GM19023 (cell line): Measurements from ENCODE around the gene GLRA2.

Source experiments
- ATAC-seq: cut with Tn5 transposase; IDR thresholded peaks from one replicate; pipeline ENCODE4 v1.9.1; 2021; ENCODE audit warnings: mild to moderate bottlenecking, moderate library complexity; ENCODE audit not compliant: unreplicated experiment

The GLRA2 gene

DNA sequence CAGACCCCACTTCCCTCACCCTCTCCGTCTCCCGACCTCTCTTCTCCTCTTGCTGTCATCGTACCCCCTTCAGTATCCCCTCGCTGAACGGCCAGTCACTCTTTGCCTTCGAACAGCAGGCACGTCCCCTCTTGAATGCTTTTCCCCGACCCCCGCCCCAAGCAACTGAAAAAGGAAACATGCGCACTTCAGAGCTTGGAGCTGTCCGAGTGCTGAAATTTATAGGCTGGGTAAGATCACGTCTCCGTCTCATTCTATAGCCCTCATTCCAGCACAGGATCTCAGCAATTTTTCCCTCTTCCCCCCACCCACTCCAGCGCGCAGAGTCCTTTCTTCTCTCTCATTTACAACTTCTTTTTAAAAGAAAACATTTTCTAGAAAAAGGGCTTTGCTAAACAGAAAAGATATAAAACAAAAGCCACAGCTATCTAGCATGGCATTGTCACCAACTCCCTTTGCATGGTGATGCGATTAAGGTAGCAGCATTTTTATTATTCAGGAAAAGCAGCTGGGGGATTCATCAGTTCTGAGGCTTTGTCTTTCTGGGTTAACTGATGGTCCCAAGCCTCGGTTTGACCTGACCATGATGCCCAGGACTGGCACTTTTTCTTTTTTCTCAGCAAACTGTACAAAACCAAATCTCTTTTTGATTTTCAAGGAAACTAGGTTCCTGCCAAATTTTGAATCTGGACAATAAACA, at the start of gene GLRA2:
GLRA2 (plus strand) TSS at position 247 of the 700 bp plus-strand sequence. CDS start 522 bp downstream, outside the sequence.
- ATAC-seq = no peak

DNA sequence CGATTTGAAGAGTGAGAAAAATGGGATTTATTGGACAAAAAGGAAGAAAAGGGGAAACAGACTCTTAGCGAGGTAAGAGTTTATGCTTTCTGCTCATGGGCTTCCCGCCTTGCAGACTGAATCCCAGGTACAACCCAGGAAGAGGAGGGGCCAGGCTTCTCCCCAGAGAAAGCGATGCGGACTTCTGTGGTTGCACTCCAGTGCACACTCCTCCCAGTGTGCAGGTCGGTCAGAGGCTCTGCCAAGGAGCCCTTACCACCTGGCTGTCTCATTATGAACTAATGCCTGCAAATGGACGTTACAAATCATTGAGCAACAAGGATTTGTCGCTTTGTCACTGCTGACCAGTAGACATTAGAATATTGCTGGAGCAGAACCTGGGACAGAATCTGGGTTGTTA, 39.9 kb upstream of the GLRA2 start:
- ATAC-seq = no peak

DNA sequence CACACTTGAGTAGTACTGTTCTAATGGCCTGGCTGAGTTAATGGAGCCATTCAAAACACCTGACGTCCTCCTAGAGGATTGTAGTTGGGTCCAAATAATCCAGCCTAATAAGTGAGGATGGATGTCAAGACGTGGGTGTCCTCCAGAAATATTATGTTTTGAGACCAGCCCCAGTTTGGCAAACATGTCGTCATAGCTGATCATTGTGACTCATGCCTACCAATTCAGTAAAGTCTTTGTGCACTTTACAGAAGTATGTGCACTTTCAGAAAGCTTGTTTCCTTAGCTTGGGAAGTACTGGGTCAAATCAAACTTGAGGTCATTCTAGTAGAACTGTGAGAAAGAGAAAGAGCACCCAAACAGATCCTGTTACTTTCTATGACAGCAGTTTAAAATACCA, 37.6 kb upstream of the GLRA2 start:
- no peak for ATAC-seq

DNA sequence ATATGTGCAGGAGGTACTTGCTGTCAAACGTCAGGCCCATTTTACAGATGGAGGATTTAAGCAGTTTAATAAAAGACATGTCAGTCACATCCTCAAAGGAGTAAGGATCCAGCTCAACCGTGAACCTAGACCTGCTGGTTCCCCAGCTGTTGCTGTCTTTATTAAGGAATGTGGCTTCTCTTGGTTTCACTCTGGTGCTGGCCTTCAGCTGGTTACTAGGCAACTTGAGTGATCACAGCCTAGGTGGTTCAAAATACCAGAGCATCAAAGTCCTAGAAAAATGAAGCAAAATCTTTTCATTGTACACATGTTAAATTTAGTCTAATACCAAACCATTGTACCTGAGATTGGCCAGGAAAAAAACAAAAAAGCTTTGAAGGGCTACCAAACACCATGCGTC, 32.7 kb upstream of the GLRA2 start:
- peak; percentile 37 for ATAC-seq

DNA sequence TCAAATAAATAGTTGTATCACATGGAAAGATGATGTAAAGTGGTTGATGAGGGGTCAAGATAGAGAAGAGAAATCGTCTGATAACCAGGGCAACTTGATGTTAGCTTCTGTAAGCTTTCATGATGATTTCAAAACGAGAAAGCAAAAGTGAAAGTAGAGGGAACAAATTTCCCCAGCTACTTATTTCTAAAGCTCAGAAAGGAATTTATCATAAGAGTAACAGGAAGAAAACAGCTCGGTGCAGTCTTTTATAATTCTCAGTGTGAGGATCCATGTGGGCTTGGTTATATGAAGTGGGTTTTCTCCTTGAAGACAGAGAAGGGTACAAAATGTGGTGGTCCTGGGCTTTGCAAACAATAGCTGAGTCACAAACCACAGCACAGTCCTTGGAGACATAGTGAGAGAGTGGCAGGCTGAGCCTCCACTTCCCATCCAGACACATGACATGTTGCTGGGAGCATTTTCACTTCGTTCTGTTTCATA, 32.1 kb upstream of the GLRA2 start:
- ATAC-seq = peak; percentile 80

DNA sequence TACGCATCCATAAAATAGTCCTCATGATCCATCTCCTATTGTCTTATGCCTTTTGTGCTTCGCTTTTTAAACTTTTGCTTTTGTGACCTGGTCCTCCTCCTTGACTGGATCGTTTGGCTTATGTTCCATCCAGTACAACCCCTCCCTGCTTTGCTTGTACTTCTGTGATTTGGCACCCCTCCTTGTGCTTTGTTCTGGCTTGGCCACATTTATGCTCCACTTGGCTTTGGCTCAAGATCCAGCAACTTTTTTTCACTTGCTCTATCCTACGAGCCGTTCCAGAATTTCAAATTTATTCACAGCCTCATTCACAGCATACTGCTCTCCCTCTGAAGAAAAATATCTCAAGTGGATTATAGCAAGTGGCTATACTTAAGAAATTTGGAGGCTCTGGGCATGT, 28.0 kb upstream of the GLRA2 start:
- no peak for ATAC-seq

DNA sequence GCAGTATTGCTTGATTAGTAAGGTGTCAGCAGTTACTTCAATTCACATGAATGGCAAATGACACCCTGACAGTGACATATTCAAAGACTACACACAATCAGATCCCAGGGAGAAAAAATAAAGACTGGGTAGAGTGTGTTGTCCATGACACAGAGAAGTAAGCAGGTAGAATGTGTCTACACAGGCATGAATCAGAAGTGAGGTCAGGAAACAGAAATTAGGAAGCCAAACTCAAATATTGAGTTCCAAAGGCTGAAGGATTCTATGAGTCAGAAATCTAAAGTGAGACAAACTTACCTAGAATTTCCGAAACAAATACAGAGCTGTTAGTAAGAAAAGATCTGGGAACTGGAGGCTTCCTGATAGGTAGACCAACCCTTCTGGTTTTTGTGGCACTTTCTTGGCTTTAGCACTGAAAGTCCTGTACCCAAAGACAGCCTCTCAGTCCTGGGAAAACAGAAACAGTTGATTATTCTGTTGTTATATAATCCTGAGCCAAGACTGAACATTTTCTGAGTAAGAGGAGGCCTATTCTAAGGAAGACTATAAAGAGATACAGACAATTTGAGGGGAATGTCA, 24.3 kb upstream of the GLRA2 start:
- no peak for ATAC-seq

DNA sequence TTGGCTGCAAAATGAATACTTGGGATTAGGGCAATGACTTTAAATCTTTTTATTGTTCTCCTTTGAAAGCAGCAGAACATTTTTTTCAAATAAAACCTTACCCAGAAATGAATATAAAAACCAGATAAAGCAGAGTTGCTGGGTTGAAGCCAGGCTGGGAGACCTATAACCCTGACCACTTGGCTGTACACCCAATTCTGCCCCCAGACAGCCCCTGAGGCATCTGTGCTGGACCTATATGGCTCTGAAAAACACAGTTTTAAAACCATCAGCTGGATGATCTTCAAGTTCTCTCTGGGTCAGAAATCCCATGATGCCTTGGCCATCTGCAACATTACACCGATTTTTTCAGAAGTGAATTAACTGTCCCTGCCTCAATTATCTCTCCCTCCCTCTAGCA, 23.7 kb upstream of the GLRA2 start:
- ATAC-seq = no peak

DNA sequence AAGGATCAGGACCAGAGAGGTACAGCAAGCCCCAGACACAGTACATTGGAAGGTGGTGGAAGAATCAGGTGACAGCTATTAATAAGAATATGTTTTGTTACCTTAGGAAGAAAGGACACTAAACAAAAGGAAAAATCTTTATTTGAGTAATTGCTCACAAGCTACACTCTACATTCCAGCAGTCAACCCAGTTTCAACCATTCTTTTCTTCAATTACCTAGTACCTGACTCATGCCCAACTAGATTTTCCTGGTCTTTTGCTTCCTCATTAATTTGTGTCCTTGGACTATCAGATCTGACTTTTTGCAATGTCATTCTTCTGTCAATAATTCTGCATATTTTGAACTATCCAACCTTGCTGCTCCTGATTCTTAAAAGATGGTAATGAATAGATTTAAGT, 22.5 kb upstream of the GLRA2 start:
- no peak for ATAC-seq

DNA sequence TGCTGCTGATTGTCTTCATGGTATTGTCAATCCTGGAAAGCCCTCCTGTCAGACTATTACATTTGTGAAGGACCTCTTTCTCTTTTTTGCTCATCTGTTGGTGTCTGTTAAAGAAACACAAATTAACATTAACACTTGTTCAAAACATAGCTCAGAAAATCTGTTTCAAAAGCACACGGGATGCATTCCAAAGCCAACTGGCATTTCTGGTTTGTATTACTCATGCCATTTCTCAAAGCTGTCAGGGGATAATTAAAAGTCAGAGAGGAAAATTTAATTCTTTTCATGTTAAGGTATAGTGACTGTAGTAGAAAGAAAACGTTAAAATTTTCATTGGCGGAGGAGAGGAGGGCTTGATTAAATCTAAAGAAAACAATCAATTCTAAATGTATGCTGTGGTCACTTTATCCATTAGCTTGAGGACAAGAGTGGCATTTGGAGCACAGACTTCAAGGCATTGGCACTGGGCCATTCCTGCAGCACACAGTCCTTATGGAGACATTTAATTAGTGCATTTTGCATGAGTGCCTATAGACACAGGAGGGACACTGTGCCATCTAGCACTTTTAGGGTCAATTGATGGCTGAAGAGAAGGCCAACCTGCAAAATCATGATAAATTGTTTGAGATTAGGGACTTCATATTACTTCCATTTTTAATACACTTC, 21.2 kb upstream of the GLRA2 start:
- no peak for ATAC-seq

DNA sequence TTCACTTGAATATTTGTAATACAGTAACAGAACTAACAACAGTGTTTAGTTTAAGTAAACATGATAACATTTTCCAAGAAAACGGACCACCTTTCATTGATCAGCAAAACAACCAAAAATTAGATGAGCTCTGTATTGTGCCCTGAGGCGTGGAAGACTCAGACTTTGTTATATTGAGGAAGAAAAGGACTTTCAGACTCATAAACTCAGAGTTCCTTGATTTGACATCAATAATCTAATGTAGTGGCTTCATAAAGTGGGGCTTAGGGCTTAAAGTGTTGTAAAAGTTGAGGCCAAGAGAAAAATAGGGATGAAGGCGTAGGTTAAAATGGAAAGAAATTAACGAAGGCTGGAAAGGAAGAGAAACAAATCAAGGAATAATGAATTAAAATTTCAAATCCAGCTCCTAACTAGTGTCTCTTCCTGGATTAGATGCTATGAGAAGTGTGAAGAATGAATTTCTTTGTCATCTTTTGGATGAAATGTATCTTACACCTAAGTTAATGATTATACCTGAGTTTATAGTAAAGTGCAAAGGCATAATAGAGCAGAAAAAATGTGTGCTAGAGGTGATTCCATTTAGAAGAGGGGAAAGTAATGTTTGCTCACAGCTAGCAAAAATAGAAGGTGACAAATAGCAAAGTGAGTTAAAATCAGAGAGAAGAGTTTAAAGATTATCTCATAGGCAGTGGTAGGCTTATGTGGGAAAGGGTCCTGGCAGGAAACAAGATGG, 19.8 kb upstream of the GLRA2 start:
- ATAC-seq = no peak

DNA sequence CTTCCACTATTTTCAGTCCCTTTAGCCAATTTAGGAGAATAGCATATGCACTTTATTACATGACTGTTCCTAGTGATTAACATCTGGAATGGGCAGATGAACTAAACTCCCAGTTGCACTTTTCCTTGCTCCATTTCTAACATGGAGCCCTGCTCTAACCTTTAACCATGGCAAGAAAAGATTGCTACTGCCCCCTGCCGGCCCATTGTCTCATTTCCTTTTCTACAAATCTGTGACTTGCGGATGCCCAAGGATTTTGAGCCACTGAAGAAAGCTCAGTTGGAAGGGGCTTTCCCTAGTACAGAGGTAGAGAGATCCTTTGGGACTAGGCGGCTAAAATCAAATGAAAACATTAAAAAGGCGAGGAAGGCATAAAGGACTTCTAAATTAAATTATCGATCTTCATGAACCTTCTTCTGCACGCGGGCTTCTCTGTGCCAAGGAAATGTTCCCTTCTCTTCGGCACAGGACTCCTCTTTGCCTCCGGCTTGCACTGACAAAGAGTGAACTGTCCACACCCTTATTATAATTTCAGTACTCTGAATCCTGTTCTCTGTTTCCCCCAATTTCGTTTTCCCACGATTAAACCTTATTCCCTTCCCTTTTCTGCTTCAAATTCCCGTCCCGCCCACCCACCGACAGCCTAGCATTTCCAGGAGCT, 577 bp upstream of the GLRA2 start:
- ATAC-seq = no peak

DNA sequence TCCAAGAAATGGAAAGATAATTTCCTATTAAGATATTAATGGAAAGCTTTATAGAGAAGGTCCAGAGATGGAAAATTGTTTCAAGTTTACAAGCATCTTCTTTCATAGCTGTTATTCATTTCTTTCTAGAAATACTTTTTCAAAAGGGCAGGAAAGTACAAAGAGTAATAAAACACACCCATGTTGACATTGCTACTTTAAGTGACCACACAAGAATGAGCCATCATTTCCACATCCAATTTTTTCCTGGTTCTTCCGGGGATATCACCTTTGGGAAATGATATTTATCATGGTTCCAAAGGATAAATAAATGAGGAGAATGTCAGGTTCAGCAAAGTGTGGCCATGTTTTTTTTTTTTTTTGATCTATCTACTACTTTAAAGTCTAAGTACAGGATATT, 4.5 kb downstream of the GLRA2 start:
- no peak for ATAC-seq

DNA sequence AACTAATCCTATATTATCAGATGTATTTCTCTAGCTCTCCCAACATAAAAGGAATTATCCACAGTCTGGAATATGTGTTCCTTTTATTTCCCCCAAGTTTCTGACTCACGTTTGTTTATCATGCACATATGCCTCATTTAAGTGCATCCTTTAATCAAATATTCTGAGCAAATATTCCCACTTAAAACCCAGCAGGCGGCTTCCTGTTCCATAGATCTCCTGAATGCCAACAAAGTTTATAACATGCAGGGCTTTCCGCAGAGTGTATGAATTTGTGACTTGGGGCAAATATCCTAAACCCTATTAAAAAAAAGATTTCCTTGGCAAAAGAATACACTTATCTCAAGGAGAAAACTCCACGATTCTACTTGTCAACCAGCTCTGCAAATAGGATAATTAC, 16.9 kb downstream of the GLRA2 start:
- ATAC-seq = no peak

DNA sequence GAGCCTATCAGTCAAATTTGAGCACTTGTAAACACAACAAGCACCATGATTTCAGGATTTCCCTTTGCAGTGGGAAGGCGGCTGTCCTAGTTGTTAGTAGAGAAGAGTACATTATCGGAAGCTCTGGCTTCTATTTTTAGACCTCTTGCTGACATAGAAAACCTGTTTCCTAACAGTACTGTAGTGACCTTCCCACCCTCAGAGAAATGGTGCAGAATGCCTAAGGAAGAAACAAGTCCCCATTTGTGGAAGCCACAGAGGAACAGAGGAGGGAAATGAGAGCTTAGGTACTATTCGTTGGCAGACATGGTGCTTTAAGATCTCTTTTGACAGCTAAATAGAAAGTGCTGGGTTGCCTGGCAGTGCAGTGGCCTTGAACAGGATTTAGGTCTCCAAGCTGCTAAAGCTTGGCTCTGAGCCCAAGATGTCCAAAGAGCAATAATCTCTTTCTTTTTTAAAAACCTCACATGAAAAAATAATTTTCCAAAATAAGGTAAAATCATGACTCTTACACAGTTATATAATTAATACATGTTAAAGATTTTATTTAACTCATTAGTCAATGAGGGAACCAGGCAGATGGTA, 24.9 kb downstream of the GLRA2 start:
- ATAC-seq = no peak

DNA sequence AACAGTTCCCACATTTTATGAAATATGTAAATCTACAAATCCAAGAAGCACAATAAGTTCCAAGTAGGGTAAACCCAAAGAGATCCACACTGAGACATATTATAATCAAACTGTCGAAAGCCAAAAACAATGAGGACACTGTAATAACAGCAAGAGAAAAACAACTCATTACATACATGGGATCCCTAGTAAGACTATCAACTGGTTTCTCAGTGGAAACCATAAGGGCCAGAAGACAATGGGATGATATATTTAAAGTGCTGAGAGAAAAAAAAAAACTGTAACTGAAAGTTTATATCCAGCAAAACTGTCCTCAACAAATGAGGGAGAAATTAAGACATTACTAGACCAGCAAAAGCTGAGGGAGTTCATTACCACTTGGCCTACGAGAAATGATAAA, 34.7 kb downstream of the GLRA2 start:
- ATAC-seq = no peak

DNA sequence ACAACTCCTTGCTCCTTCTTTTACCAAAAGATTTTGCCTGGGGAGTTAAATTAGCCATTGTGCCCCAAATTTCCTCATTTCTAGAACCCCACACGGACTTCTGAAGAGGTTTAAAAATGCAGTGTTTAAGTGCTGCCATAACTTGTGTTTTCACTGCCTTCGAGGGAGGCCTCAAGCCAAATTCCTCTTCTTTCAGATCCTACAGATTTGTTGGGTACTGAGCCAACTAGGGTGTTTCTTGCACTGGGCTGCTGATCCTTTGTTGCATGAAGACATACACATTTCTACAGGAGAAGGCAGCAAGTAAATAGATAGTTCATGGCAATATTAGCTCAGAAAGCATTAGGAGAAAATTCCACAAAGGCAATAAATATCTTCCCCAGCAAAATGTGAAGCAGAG, 43.8 kb downstream of the GLRA2 start:
- ATAC-seq = no peak

DNA sequence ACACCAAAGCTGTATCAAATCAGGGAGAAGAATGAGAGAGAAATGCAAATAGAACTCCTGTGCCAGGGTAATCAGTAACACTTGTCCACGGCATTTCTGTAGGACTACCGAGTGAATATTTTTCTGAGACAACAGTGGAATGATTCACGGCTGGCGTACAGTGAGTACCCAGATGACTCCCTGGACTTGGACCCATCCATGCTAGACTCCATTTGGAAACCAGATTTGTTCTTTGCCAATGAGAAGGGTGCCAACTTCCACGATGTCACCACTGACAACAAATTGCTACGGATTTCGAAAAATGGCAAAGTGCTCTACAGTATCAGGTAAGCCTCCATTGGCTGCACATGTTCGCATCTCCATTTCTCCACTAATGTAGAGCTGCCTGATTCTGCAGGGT, 51.7 kb downstream of the GLRA2 start:
- ATAC-seq = no peak

DNA sequence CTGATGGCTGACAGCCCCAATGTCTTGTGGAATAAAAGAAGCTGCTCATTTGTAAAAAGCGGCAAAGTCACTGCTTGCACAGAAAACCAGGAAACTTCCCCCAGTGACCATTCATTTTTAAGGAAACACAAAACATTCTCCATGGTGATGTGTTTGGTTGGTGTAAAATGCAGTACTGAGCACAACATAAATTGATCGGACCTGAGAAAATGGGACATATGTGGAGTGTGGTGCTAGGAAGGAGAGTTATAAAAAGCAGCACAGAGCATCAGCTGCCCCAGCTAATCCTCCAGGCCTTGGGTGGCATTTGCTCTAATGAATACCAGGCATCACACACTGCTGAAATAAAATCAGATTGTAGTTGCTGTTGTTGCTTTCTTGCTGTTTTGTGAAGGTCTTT, 55.2 kb downstream of the GLRA2 start:
- no peak for ATAC-seq

DNA sequence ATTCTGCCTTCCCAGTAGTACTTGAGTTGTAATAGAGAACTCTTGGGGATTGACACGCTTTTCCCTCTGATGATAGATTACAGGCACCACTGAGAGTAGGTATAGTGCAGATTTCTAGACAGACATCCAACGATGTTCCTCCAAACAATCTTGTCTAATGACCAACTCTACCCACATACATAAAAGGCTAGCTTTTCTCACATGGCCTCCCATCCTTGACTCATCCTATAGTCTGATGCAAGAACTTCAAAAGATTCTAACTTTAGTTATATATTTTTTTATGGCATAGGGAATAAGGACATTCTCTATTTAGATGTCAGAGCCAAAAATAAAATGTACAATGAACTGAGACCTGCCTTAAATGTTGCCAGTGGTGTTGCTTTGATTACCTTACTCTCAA, 60.9 kb downstream of the GLRA2 start:
- ATAC-seq = no peak
